ENCODE data around the gene RAB3GAP1.
"Not testable (repeated sequence)": the region's sequence is repeated elsewhere in the genome, so short reads cannot be mapped to it uniquely, and the experiment has no call there.

Gene RAB3GAP1

DNA sequence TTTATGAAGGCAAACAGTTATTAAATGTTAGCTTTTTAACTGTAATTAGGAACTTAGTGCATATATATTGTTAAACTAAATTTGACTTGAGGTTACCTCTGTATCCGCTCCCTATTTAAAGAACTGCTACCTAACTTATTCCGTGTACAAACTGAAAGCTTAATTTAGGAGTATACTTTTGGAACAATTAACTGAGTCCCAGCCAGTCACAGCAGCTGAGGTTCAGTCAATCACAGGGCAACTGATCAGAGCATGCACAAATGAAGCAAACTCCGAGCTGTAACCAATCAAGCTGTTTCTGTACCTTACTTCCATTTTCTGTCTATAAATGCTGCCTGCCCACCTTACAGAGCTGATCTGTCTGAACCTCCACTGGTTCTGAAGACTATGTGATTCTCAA, 61.2 kb downstream of the RAB3GAP1 start:
- TF ChIP-seq, protein P1, sequence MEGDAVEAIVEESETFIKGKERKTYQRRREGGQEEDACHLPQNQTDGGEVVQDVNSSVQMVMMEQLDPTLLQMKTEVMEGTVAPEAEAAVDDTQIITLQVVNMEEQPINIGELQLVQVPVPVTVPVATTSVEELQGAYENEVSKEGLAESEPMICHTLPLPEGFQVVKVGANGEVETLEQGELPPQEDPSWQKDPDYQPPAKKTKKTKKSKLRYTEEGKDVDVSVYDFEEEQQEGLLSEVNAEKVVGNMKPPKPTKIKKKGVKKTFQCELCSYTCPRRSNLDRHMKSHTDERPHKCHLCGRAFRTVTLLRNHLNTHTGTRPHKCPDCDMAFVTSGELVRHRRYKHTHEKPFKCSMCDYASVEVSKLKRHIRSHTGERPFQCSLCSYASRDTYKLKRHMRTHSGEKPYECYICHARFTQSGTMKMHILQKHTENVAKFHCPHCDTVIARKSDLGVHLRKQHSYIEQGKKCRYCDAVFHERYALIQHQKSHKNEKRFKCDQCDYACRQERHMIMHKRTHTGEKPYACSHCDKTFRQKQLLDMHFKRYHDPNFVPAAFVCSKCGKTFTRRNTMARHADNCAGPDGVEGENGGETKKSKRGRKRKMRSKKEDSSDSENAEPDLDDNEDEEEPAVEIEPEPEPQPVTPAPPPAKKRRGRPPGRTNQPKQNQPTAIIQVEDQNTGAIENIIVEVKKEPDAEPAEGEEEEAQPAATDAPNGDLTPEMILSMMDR (IDR thresholded peaks at IDR 0.05; ENCODE audit: insufficient read depth, missing control alignments): no peak
- FAIRE-seq (no peak), DNase-seq (ENCODE audit: insufficient read length, low spot score) (no peak)

DNA sequence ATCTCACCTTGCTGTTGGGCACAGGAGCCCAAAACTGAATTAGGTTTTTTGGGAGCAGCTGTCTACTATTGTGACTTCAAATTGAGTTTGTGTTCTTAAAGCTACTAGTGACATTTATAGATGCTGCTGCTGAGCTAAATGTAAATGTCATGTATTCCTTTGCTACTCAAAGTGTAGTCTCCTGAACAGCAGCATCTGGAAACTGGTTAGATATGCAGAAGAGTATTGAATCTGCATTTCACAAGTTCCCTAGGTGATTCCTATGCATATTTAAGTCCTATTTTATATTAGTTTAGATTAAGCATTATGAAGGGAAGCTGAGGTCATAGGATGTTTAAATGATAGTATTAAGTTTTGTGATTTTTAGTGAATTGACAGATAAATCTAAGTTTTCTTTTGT, 67.5 kb downstream of the RAB3GAP1 start:
- TF ChIP-seq, protein P1 (IDR thresholded peaks at IDR 0.05; ENCODE audit: insufficient read depth, missing control alignments): no peak
- no peak for FAIRE-seq
- DNase-seq (ENCODE audit: insufficient read length, low spot score): no peak

DNA sequence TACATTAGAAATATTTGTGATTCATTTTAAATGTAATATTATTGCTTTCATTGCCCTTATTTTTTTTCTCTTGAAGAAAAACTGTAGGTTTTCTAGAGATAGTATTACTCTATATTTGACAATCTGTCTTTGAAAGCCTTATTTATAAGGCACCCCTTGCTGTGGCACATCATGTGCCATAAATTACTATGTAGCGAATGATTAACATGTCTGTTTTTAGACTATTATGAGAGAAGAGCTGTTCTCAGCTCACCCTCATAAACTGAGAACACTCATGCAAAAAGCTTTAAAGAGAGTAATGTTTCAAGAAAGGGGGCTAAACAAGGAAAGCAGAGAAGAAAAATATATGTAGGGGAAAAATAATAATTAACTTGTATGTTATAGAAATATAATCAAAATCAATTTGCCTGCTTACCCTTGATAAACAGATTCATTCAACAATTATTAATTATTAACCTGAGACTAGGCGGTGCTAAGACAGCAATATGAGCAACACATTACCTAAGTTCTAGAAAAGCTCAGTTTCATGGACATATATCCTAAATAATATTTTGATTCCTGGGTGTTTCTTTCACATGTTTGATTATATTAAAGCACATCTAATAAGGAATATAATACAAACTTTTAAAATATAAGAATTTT, 69.0 kb downstream of the RAB3GAP1 start:
- TF ChIP-seq, protein P1 (IDR thresholded peaks at IDR 0.05; ENCODE audit: insufficient read depth, missing control alignments): no peak
- DNase-seq (ENCODE audit: insufficient read length, low spot score): no peak
- no peak for FAIRE-seq

DNA sequence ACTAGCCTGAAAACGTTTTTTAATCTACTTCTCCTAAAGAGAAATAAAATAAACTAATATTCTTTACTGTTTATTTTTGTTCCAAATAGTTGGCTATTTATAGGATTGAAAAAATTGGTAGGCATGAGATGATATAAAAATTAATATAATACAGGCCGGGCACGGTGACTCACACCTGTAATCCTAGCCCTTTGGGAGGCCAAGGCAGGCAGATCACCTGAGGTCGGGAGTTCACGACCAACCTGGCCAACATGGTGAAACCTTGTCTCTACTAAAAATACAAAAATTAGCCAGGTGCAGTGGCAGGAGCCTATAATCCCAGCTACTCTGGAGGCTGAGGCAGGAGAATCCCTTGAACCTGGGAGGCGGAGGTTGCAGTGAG, 69.6 kb downstream of the RAB3GAP1 start:
- FAIRE-seq; DNase-seq (ENCODE audit: insufficient read length, low spot score): not testable (repeated sequence)

DNA sequence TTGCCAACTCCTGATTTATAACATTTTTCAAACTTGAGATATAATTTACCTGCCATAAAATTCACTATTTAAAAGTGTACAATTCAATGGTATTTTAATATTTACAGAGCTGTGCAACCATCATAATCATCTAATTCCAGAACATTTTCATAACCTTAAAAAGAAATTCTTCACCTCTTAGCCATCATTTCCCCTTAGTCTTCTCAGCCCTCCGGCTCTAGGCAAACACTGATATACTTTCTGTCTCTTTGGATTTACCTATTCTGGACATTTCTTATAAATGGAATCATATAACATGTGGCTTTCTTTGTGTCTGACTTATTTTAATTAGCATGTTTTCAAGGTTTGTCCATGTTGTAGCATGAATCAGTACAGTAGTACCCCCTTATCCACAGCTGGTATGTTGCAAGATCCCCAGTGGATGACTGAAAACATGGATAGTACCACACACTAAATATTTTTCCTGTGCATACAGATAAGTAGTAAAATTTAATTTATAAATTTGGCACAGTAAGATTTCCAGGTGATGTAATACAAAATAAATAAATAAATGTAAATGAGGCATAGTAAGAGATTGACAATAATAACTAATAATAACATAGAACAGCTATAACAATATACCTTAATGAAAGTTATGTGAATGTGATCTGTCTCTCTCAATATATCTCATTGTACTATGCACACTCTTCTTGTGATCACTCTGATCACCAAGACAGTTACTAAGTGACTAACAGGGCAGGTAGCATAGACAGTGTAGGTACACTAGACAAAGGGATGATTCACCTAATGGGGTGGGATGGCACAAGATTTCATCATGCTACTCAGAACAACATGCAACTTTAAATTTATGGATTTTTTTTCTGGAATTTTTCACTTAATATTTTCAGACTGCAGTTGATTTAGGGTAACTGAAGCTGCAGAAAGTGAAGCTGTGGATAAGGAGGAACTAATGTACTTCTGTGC, 73.1 kb downstream of the RAB3GAP1 start:
- TF ChIP-seq, protein P1 (IDR thresholded peaks at IDR 0.05; ENCODE audit: insufficient read depth, missing control alignments): no peak
- DNase-seq (ENCODE audit: insufficient read length, low spot score) (no peak), FAIRE-seq (no peak)

DNA sequence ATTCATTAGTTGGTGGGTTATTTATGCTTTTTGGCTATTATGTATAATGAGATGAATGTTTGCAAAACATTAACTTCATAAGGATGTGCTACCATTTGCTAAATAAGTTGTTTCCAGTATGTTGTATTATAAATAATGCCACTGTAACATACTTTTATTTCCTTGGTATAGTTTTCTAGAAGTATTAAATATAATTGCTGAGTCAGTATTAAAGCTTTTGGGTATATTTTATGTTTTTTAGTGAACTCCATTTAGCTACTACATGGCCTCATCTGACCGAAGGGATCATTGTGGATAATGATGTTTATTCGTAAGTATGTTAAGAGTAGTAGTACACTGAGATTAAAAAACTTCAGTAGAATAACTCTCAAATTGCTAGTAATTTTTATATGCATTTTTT, 73.8 kb downstream of the RAB3GAP1 start:
- TF ChIP-seq, protein P1 (IDR thresholded peaks at IDR 0.05; ENCODE audit: insufficient read depth, missing control alignments): no peak
- FAIRE-seq: no peak

DNA sequence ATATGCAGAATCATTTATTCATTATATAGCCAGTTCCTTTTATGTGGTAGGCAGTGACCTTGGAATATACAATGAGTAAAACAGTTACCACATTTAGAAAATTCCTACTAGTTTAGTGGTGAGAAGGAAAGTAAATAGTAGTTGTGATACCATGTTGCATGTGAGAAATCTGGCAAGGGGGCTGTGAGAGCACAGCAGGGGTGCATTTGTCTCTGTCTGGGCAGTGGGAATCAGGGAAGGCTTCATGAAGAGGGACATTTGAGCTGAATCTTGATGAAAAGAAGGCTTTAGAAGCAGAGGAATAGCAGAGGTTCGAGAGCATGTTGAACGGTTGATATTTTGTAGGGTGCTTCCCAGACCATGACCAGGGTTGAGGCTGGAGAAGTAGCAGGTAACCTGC, 78.7 kb downstream of the RAB3GAP1 start:
- TF ChIP-seq, protein P1 (IDR thresholded peaks at IDR 0.05; ENCODE audit: insufficient read depth, missing control alignments): no peak
- DNase-seq (ENCODE audit: insufficient read length, low spot score): no peak
- FAIRE-seq: no peak

More for the DNA sequence above, 73.8 kb downstream of the RAB3GAP1 start:
- DNase-seq (ENCODE audit: insufficient read length, low spot score): no peak

Measured in D721Med (cell line).